Trophoblast cell (in vitro differentiated cells and primary cell): ENCODE data around the gene FOXC2.
"Not testable (repeated sequence)": the region's sequence is repeated elsewhere in the genome, so short reads cannot be mapped to it uniquely, and the experiment has no call there.

Source experiments
- DNase-seq, 2 donors: peaks; one replicate each; pipeline ENCODE4 v3.0.0-alpha.2; 2016
- H2AFZ ChIP-seq: 2 replicates; pipeline ENCODE4 v1.6.1; 2013; ENCODE audit warnings: low read length, moderate library complexity, mild to moderate bottlenecking; ENCODE audit not compliant: insufficient read depth, poor library complexity
- H2AK5ac ChIP-seq: 2 replicates; pipeline ENCODE4 v1.6.1; 2013; ENCODE audit warnings: mild to moderate bottlenecking, low read length
- H2BK120ac ChIP-seq: 2 replicates; pipeline ENCODE4 v1.6.1; 2013; ENCODE audit warnings: low read length, mild to moderate bottlenecking, moderate library complexity; ENCODE audit not compliant: insufficient read depth, poor library complexity
- H2BK12ac ChIP-seq: 2 replicates; pipeline ENCODE4 v1.6.1; 2013; ENCODE audit warnings: mild to moderate bottlenecking, low read length, moderate library complexity
- H2BK5ac ChIP-seq: 2 replicates; pipeline ENCODE4 v1.6.1; 2013; ENCODE audit warnings: low read length, low read depth, moderate library complexity, mild to moderate bottlenecking; ENCODE audit not compliant: poor library complexity
- H3K14ac ChIP-seq: 2 replicates; pipeline ENCODE4 v1.6.1; 2013; ENCODE audit warnings: mild to moderate bottlenecking, low read length
- H3K18ac ChIP-seq: 2 replicates; pipeline ENCODE4 v1.6.1; 2013; ENCODE audit warnings: mild to moderate bottlenecking, low read length
- H3K23ac ChIP-seq: 2 replicates; pipeline ENCODE4 v1.6.1; 2013; ENCODE audit warnings: low read length
- H3K27ac ChIP-seq: 2 replicates; pipeline ENCODE4 v1.5.1; 2013; ENCODE audit warnings: low read depth, mild to moderate bottlenecking, inconsistent platforms, low read length, moderate library complexity
- H3K27me3 ChIP-seq: 2 replicates; pipeline ENCODE4 v1.6.1; 2013; ENCODE audit warnings: inconsistent platforms, mild to moderate bottlenecking, low read length, moderate library complexity; ENCODE audit not compliant: insufficient read depth
- H3K36me3 ChIP-seq, 2 experiments: 1 replicate in 1 of 2; 2 replicates in 1 of 2; pipeline ENCODE4 v1.6.1; 2013; ENCODE audit warnings: low read length in 2 of 2, mild to moderate bottlenecking in 2 of 2, moderate library complexity in 1 of 2; ENCODE audit not compliant: insufficient read depth in 2 of 2, control insufficient read depth in 1 of 2
- H3K4ac ChIP-seq: 2 replicates; pipeline ENCODE4 v1.6.1; 2013; ENCODE audit warnings: low read depth, mild to moderate bottlenecking, low read length, moderate library complexity
- H3K4me1 ChIP-seq, 2 experiments: 1 replicate in 1 of 2; 2 replicates in 1 of 2; pipeline ENCODE4 v1.6.1; 2013; ENCODE audit warnings: low read length in 2 of 2, mild to moderate bottlenecking in 2 of 2, moderate library complexity in 1 of 2; ENCODE audit not compliant: insufficient read depth in 2 of 2, control insufficient read depth in 1 of 2
- H3K4me2 ChIP-seq: 2 replicates; pipeline ENCODE4 v1.6.1; 2013; ENCODE audit warnings: inconsistent platforms, mild to moderate bottlenecking, low read length, moderate library complexity
- H3K4me3 ChIP-seq: 2 replicates; pipeline ENCODE4 v1.5.1; 2013; ENCODE audit warnings: mild to moderate bottlenecking, low read depth, low read length, inconsistent platforms
- H3K79me1 ChIP-seq: one replicate; pipeline ENCODE4 v1.6.1; 2013; ENCODE audit warnings: low read length
- H3K79me2 ChIP-seq: 2 replicates; pipeline ENCODE4 v1.6.1; 2013; ENCODE audit warnings: low read length, mild to moderate bottlenecking; ENCODE audit not compliant: control insufficient read depth, insufficient read depth, poor library complexity
- H3K9ac ChIP-seq: 2 replicates; pipeline ENCODE4 v1.6.1; 2013; ENCODE audit warnings: mild to moderate bottlenecking, low read length
- H3K9me3 ChIP-seq: 2 replicates; pipeline ENCODE4 v1.6.1; 2013; ENCODE audit warnings: low read depth, mild to moderate bottlenecking, control low read depth, inconsistent platforms, low read length; ENCODE audit not compliant: insufficient read depth
- H4K12ac ChIP-seq: 2 replicates; pipeline ENCODE4 v1.6.1; 2013; ENCODE audit warnings: low read depth, mild to moderate bottlenecking, low read length, moderate library complexity
- H4K8ac ChIP-seq: 2 replicates; pipeline ENCODE4 v1.6.1; 2013; ENCODE audit warnings: low read depth, mild to moderate bottlenecking, low read length, moderate library complexity
- H4K91ac ChIP-seq: one replicate; pipeline ENCODE4 v1.6.1; 2013; ENCODE audit warnings: low read depth, mild to moderate bottlenecking, low read length, moderate library complexity
- WGBS: extraction: QIAGEN DNeasy Blood & Tissue Kit; methylation state at CpG from one replicate; pipeline ENCODE4 v1.1.7; 2013; ENCODE audit warnings: missing lambda C conversion rate; ENCODE audit not compliant: insufficient read length, insufficient coverage; ENCODE audit errors: extremely low coverage; 5-methylcytosine and 5-hydroxymethylcytosine counted together

Gene FOXC2

GRCh38 chr16:86584726-86585721 lies 18.4 kb downstream of the FOXC2 start:
- H3K9ac ChIP-seq: no peak overlapping the region
- no CpG with 5 or more reads among the region's 12 CpGs for WGBS
- no peaks in the 10 kb centered on the region for H3K36me3 ChIP-seq
- no peak overlapping the region for H4K91ac ChIP-seq
- no peak overlapping the region for H2AFZ ChIP-seq
- no peak overlapping the region for H3K27ac ChIP-seq
- H3K79me1 ChIP-seq: no peaks in the 10 kb centered on the region
- no peak overlapping the region for H2AK5ac ChIP-seq
- H3K14ac ChIP-seq: no peak overlapping the region
- no peak overlapping the region for H2BK5ac ChIP-seq
- DNase-seq: no peak
- H3K27me3 ChIP-seq: peaks cover 11% of the 10 kb centered on the region
- no peaks in the 10 kb centered on the region for H3K4me1 ChIP-seq
- peaks cover 3% of the 10 kb centered on the region for H3K9me3 ChIP-seq
- H4K12ac ChIP-seq: no peak overlapping the region
- H3K4me2 ChIP-seq: no peak overlapping the region
- no peak overlapping the region for H3K18ac ChIP-seq
- no peak overlapping the region for H3K4ac ChIP-seq
- H2BK120ac ChIP-seq: no peak overlapping the region
- no peaks in the 10 kb centered on the region for H3K79me2 ChIP-seq
- no peak overlapping the region for H4K8ac ChIP-seq
- H2BK12ac ChIP-seq: no peak overlapping the region
- no peak overlapping the region for H3K23ac ChIP-seq
- no peak overlapping the region for H3K4me3 ChIP-seq

DNA sequence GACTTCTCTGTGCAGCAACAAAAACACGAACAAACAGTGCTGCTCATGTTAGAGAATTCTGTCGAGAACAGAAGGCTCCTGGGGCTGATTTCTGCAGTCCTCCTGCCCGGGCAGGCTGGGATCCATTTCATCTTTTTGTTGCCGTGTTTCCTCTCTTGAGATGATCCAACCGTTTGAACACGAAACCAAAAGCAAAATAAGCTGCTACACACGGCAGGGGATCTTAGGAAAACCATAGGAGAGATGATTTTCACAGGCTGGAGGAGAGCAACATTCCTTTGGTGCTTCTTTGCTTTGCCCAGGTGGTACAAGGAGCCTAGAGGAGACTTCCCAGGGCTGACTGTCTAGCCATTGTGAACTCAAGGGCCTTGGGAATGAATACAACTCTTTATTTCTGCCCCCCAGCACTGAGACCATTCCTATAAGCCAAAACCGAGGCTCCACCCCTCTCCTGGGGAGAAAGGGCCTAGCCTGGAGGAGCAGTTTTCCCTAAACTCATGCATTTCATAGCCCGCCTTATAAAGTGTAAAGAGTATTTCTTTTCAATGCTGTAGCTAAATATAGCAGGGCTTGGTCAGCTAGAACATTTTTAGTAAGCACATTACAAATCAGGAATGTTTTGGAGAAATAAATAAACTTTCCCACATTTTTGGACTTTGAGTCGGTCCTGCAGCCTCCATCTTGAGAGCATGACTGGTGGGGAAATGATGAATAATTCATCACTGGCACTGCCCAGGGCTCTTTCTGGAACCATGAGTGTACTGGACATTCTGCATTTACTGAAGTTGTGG lies 19.4 kb downstream of the FOXC2 start:
- no peak overlapping the region for H4K91ac ChIP-seq
- no CpG with 5 or more reads among the region's 10 CpGs for WGBS
- H2BK120ac ChIP-seq: no peak overlapping the region
- no peak overlapping the region for H3K23ac ChIP-seq
- H3K18ac ChIP-seq: no peak overlapping the region
- H3K4me2 ChIP-seq: no peak overlapping the region
- H3K14ac ChIP-seq: no peak overlapping the region
- H3K4ac ChIP-seq: no peak overlapping the region
- H2AFZ ChIP-seq: no peak overlapping the region
- H3K36me3 ChIP-seq: no peaks in the 10 kb centered on the region
- H3K4me1 ChIP-seq: no peaks in the 10 kb centered on the region
- H3K27me3 ChIP-seq: peaks cover 6% of the 10 kb centered on the region
- no peak overlapping the region for H3K4me3 ChIP-seq
- DNase-seq: no peak
- H4K12ac ChIP-seq: no peak overlapping the region
- H3K9ac ChIP-seq: no peak overlapping the region
- no peaks in the 10 kb centered on the region for H3K79me1 ChIP-seq
- no peaks in the 10 kb centered on the region for H3K79me2 ChIP-seq
- H3K9me3 ChIP-seq: peaks cover 3% of the 10 kb centered on the region
- no peak overlapping the region for H2BK5ac ChIP-seq
- no peak overlapping the region for H2AK5ac ChIP-seq
- H2BK12ac ChIP-seq: no peak overlapping the region
- no peak overlapping the region for H4K8ac ChIP-seq
- H3K27ac ChIP-seq: no peak overlapping the region

DNA sequence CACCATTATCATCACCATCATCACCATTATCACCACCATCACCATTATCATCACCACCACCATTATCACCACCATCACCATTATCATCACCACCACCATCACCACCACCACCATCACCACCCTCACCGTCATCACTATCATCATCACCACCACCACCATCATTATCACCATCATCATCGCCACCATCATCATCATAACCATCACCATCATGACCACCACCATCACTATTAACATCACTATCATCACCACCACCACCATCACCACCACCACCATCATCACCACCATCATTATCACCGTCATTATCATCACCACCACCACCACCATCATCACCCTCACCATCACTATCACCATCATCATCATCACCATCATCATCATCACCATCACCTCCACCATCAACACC lies 20.9 kb downstream of the FOXC2 start:
- Histone ChIP-seq H3K23ac (no peak overlapping the region), H3K9me3 (peaks cover 3% of the 10 kb centered on the region), H3K4ac (no peak overlapping the region), H2BK12ac (no peak overlapping the region), H4K91ac (no peak overlapping the region), H2BK120ac (no peak overlapping the region), H3K79me2 (no peaks in the 10 kb centered on the region), H3K27me3 (no peaks in the 10 kb centered on the region), H3K36me3 (no peaks in the 10 kb centered on the region), H3K27ac (no peak overlapping the region), H3K4me1 (no peaks in the 10 kb centered on the region), H2BK5ac (no peak overlapping the region), H3K79me1 (no peaks in the 10 kb centered on the region), H2AK5ac (no peak overlapping the region), H3K9ac (no peak overlapping the region), H3K18ac (no peak overlapping the region), H4K8ac (no peak overlapping the region), H3K14ac (no peak overlapping the region), H4K12ac (no peak overlapping the region), H2AFZ (no peak overlapping the region), H3K4me2 (no peak overlapping the region), H3K4me3 (no peak overlapping the region)
- no peak for DNase-seq
- WGBS: no CpG with 5 or more reads among the region's 3 CpGs

DNA sequence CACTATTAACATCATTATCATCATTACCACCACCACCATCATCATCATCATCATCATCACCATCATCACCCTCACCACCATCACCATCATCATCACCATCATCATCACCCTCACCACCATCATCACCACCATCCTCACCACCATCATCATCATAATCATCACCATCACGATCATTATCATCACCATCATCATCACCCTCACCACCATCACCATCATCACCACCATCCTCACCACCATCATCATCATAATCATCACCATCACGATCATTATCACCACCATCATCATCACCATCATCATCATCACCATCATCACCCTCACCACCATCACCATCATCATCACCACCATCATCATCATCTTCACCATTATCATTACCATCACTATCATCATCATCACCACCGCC lies 21.3 kb downstream of the FOXC2 start:
- H2BK120ac ChIP-seq, H3K9ac ChIP-seq, H3K36me3 ChIP-seq, H3K4me2 ChIP-seq, H4K91ac ChIP-seq, H3K79me2 ChIP-seq, H3K4me3 ChIP-seq, H2AK5ac ChIP-seq, H3K27ac ChIP-seq, H2BK12ac ChIP-seq, DNase-seq, H3K14ac ChIP-seq, H3K23ac ChIP-seq, H3K79me1 ChIP-seq, H3K27me3 ChIP-seq, H3K9me3 ChIP-seq, H2BK5ac ChIP-seq, H3K4me1 ChIP-seq, H3K18ac ChIP-seq, H4K8ac ChIP-seq, H3K4ac ChIP-seq, H2AFZ ChIP-seq, H4K12ac ChIP-seq: not testable (repeated sequence)
- no CpG with 5 or more reads among the region's 3 CpGs for WGBS
